ENCODE data around the gene ZNF808.

The ZNF808 gene

GRCh38 chr19:52600639-52601024 lies 73.2 kb downstream of the ZNF808 start:
- peak; percentile 13 for DNase-seq (ENCODE audit: low read depth)

GRCh38 chr19:52601025-52601973 lies 73.8 kb downstream of the ZNF808 start:
- peak; percentile 84 for DNase-seq (ENCODE audit: low read depth)

GRCh38 chr19:52601974-52602366 lies 74.5 kb downstream of the ZNF808 start:
- peak; percentile 10 for DNase-seq (ENCODE audit: low read depth)

DNA sequence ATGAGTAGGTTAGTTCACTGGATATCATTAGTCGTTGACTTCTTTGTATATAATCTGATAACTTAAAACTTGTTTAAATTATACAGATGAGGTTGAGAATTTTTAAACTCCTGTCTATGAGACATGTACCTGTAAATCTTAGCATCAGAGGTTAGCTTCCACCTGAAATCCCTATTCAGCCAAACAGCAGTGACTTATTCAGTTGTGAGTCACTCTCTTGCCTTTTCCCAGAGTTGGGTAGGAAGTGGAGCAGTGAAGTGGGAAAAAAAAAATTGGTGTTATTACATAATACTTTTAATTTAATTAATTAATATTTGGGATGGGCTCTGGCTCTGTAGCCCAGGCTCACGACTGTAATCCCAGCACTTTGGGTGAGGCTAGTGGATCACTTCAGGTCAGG lies 75.5 kb downstream of the ZNF808 start:
- DNase-seq (ENCODE audit: low read depth) = no peak

GRCh38 chr19:52603558-52604207 lies 76.2 kb downstream of the ZNF808 start:
- DNase-seq (ENCODE audit: low read depth) = peak; percentile 87

Data from iris pigment epithelial cell (primary cell).